Prostate gland (tissue), 2 donors: ENCODE measurements around the gene SLC9A4. TPM values are rescaled to one million over a fixed set of nuclear protein-coding genes. Genes with fewer than 3 reads are reported as not detected.

Experiments used
- DNase-seq: peaks from one replicate; pipeline ENCODE4 v3.0.0-alpha.2; 2019; ENCODE audit warnings: low spot score
- H3K27ac ChIP-seq, 2 donors: fragments of 200-600 bp; sonication (generic); 2 replicates each; pipeline ENCODE4 v1.5.1; 2017 to 2019
- H3K27me3 ChIP-seq: fragments of 200-600 bp; sonication (generic); replicated peaks from 2 replicates; pipeline ENCODE4 v1.5.1; 2019; ENCODE audit not compliant: insufficient read depth
- H3K36me3 ChIP-seq, 2 donors: fragments of 200-600 bp; sonication (generic); 1 replicate in 1 of 2; 2 replicates in 1 of 2; pipeline versions ENCODE4 v1.5.1 to v1.8.1; 2017 to 2019
- H3K4me1 ChIP-seq: fragments of 200-600 bp; sonication (generic); replicated peaks from 2 replicates; pipeline ENCODE4 v1.5.1; 2019
- H3K4me3 ChIP-seq, 2 donors: fragments of 200-600 bp; sonication (generic); 2 replicates each; pipeline ENCODE4 v1.5.1; 2017 to 2019
- H3K9me3 ChIP-seq: fragments of 200-600 bp; sonication (generic); 2 replicates; pipeline ENCODE4 v1.5.1; 2017
- POLR2A ChIP-seq: fragments of 450-650 bp; IDR thresholded peaks from one replicate; pipeline ENCODE4 v1.6.1; 2016; ENCODE audit warnings: antibody characterized with exemption, mild to moderate bottlenecking
- POLR2AphosphoS5 ChIP-seq: sonication (generic); formaldehyde crosslinking; IDR thresholded peaks from one replicate; pipeline ENCODE4 v1.6.1; 2017; ENCODE audit warnings: antibody characterized with exemption
- WGBS: methylation state at CpG from one replicate; pipeline ENCODE4 v1.1.5; 2018; 5-methylcytosine and 5-hydroxymethylcytosine counted together
- intact Hi-C: fragments of 100-400 bp; cut with DNase I; formaldehyde crosslinking; loops from one replicate; pipeline ENCODE4 v1.14.2; 2022
- total RNA-seq, 2 donors: library from RNA; depleted of rRNA; stranded (reverse); fragments of >200 nt; gene quantifications; one replicate each; pipeline ENCODE4 v1.1.0, GENCODE V29; 2016
- TF ChIP-seq, protein P1 (sequence below), 4 experiments: fragments of 200-600 bp in 2 of 4; fragments of 450-650 bp in 2 of 4; sonication (generic) in 2 of 4; IDR thresholded peaks; 1 replicate in 3 of 4; 2 replicates in 1 of 4; pipeline ENCODE4 v1.5.1; 2016 to 2019; ENCODE audit warnings: antibody characterized with exemption in 4 of 4, mild to moderate bottlenecking in 2 of 4, moderate library complexity in 2 of 4

The SLC9A4 gene
- total RNA-seq, 2 donors from 2014 or later = not detected

DNA sequence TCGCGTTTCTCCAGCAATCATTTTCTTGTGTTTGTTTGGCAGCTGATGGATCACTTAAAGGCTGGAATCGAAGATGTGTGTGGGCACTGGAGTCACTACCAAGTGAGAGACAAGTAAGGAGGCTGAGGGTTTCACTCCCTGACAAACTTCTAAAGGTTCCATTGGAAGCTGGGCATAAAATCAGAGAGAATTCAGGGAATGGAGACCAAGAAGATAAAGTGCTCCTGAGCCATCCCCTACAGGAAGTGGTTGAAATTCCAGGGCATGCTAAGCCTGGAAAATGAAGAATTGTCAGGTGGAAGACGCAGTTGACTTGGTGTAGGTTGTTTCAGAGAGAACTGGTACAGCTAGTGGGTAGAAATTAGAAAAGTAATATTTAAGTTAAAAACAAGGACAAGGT, 39.1 kb downstream of the SLC9A4 start:
- DNase-seq = no peak
- Histone ChIP-seq H3K36me3 (no peaks in the 10 kb centered on the region), H3K27ac (no peak overlapping the region), H3K4me1 (no peaks in the 10 kb centered on the region), H3K27me3 (no peaks in the 10 kb centered on the region), H3K4me3 (no peak overlapping the region), H3K9me3 (no peaks in the 10 kb centered on the region)
- TF ChIP-seq POLR2A = no peak
- no peak for TF ChIP-seq POLR2AphosphoS5
- TF ChIP-seq, protein P1, sequence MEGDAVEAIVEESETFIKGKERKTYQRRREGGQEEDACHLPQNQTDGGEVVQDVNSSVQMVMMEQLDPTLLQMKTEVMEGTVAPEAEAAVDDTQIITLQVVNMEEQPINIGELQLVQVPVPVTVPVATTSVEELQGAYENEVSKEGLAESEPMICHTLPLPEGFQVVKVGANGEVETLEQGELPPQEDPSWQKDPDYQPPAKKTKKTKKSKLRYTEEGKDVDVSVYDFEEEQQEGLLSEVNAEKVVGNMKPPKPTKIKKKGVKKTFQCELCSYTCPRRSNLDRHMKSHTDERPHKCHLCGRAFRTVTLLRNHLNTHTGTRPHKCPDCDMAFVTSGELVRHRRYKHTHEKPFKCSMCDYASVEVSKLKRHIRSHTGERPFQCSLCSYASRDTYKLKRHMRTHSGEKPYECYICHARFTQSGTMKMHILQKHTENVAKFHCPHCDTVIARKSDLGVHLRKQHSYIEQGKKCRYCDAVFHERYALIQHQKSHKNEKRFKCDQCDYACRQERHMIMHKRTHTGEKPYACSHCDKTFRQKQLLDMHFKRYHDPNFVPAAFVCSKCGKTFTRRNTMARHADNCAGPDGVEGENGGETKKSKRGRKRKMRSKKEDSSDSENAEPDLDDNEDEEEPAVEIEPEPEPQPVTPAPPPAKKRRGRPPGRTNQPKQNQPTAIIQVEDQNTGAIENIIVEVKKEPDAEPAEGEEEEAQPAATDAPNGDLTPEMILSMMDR (IDR thresholded peaks at IDR 0.05) = no peak
- intact Hi-C loops = no loop called here
- 61% methylated on average over 4 of the region's 4 CpGs for WGBS

DNA sequence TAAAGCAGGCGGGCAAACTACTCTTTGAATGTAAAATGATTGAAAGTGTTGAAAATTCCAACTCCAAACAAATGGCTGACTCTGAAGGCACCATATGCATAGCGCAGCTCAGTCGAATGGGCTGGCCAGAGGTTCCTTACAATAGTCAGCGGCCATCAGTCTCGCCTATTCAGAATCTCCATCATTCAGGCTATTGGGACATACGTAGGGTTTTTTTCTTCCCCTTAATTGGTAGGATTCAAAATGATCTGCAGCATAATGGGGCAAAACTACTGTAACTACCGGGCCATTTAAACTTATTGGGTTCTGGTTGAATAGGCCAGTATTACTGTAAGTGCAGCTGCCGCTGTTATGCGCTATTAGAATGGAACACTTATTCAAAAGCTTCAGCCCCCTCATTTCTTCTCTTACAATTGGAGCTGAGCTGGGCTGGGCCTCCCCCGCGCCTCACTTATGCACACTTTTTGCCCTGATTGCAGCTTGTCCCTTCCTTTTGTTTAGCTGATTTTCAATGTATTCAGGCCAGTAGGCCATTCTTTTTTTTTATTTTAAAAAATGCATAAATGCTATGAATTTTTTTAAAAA, 40.4 kb downstream of the SLC9A4 start:
- TF ChIP-seq POLR2A (no peak), POLR2AphosphoS5 (no peak)
- 97% methylated on average over 11 of the region's 11 CpGs for WGBS
- no peaks in the 10 kb centered on the region for H3K4me1 ChIP-seq
- DNase-seq = no peak
- no peak overlapping the region for H3K4me3 ChIP-seq
- H3K27me3 ChIP-seq = no peaks in the 10 kb centered on the region
- intact Hi-C loops = no loop called here
- H3K9me3 ChIP-seq = no peaks in the 10 kb centered on the region
- H3K36me3 ChIP-seq = no peaks in the 10 kb centered on the region
- H3K27ac ChIP-seq = no peak overlapping the region

DNA sequence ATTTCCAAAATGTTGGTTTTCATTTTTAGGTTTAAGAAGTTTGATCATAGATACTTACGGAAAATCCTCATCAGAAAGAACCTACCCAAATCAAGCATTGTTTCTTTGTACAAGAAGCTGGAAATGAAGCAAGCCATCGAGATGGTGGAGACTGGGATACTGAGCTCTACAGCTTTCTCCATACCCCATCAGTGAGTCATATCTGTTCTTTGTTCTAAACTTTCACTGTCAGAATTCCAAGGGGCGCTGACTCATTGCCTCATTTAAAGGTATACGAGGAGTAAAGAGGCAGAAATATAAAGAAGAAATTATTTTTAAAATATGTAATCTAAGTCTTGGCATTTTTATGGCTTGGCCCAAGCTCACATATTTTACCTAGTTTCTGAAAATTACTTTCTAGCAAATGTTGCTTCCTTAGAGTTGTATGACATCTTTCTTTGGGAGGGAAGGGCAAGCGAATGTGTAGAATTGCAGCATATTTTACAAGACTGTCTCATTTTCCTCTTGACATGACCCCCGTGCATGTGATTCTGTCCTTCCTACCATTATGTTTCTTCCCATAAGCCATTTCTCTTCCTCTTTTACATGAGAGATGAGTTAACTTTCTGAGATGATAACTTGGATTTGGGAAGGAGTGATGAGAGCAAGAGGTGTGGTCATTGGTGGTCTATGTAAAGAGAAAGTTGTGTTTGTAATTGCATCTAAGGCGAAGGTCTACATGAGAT, 41.2 kb downstream of the SLC9A4 start:
- intact Hi-C loops = no loop called here
- TF ChIP-seq POLR2A (no peak), POLR2AphosphoS5 (no peak)
- TF ChIP-seq, protein P1 (IDR thresholded peaks at IDR 0.05) = no peak
- H3K4me1 ChIP-seq = no peaks in the 10 kb centered on the region

DNA sequence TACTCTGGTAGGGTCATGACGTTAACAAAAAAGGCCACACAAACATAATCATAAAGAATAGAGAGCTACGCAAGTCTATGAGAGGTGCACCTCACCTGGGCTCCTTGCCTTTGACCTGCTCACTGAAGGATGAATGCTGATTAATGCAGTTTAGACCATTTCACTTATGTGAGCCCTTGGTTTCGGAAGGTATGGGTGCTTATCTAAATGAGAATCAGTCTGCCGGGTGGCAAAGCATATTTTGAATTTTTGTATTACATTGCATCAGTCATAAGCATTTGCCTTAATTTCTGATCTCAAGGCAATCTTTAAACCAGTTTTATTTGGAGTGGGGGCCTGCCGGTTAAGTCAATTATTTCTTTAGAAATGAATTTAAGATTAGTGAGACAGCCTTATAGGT, 42.8 kb downstream of the SLC9A4 start:
- no peaks in the 10 kb centered on the region for H3K36me3 ChIP-seq
- 65% methylated on average over 5 of the region's 5 CpGs for WGBS
- TF ChIP-seq, protein P1 (IDR thresholded peaks at IDR 0.05) = no peak
- TF ChIP-seq POLR2AphosphoS5 = no peak
- no peak for TF ChIP-seq POLR2A
- H3K4me3 ChIP-seq = no peak overlapping the region
- intact Hi-C loops = no loop called here
- H3K27ac ChIP-seq = no peak overlapping the region
- H3K9me3 ChIP-seq = no peaks in the 10 kb centered on the region
- no peak for DNase-seq
- no peaks in the 10 kb centered on the region for H3K4me1 ChIP-seq
- no peaks in the 10 kb centered on the region for H3K27me3 ChIP-seq

More for the DNA sequence above, 41.2 kb downstream of the SLC9A4 start:
- Histone ChIP-seq H3K4me3 (no peak overlapping the region), H3K36me3 (no peaks in the 10 kb centered on the region), H3K27ac (no peak overlapping the region), H3K9me3 (no peaks in the 10 kb centered on the region), H3K27me3 (no peaks in the 10 kb centered on the region)
- DNase-seq = no peak
- 54% methylated on average over 7 of the region's 7 CpGs for WGBS

DNA sequence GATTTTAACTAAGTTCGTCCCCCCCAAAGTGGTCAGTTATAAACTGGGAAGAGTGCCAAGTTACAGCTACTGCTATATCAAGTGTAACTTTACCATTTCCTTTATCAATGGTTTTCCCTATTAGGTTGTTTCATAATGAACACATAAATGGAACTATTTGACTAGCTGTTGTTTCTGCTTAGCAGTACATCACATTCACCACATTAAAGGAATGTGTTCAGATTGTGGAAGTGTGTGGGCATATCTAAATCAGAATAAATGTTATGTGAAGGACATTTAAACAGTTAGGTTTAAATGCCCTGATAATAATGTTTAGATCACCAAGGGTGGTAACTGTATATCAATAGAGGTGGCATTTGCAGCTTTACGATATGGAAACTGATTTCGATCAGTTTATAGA, 45.1 kb downstream of the SLC9A4 start:
- DNase-seq = no peak
- no peaks in the 10 kb centered on the region for H3K36me3 ChIP-seq
- no peaks in the 10 kb centered on the region for H3K9me3 ChIP-seq
- no peaks in the 10 kb centered on the region for H3K27me3 ChIP-seq
- no peaks in the 10 kb centered on the region for H3K4me1 ChIP-seq
- intact Hi-C loops = no loop called here
- H3K4me3 ChIP-seq = no peak overlapping the region
- WGBS = 62% methylated on average over 3 of the region's 3 CpGs
- TF ChIP-seq POLR2A (no peak), POLR2AphosphoS5 (no peak)
- TF ChIP-seq, protein P1 (IDR thresholded peaks at IDR 0.05) = no peak
- no peak overlapping the region for H3K27ac ChIP-seq
